ENCODE measurements around the gene RELN. TPM values are rescaled to one million over a fixed set of nuclear protein-coding genes. Genes with fewer than 3 reads are reported as not detected.
A peak's percentile ranks its signal among the peaks of the same experiment; 100 is the strongest.

Gene RELN
- total RNA-seq, 1 donor from 2014 or later = not detected

DNA sequence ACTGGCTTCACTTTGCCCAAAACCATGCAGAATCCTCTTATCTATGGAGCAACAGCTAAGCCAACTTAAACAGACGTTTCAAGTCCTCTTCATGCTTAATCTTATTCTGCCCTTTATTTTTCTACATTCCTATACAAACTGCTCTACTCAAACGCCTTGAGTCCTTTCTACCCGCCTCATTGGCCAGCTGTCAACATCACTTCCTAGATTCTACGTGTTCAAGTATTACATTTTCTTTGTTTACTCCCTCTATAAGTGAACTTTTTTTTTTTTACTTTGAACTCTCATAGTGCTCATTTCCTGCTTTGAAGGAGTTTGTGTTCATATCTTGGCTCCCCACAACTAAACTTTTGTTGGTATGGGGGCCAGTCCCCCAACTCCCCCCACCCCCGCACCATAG, 514.5 kb downstream of the RELN start:
- H3K36me3 Mint-ChIP-seq (ENCODE audit: low read depth) = no peaks in the 10 kb centered on the region
- no peaks in the 10 kb centered on the region for H3K4me1 Mint-ChIP-seq (ENCODE audit: low read depth)
- peaks cover 18% of the 10 kb centered on the region for H3K27me3 Mint-ChIP-seq (ENCODE audit: low read depth)
- H3K4me3 Mint-ChIP-seq (ENCODE audit: low read depth) = no peak overlapping the region
- intact Hi-C loops (cut with micrococcal nuclease) = no loop called here
- no peaks in the 10 kb centered on the region for H3K9me3 Mint-ChIP-seq
- DNase-seq (ENCODE audit: low spot score) = no peak
- no peak overlapping the region for H3K27ac Mint-ChIP-seq

- Mint-ChIP-seq H3K36me3 (ENCODE audit: low read depth) (no peaks in the 10 kb centered on the region), H3K9me3 (no peaks in the 10 kb centered on the region), H3K4me3 (ENCODE audit: low read depth) (no peak overlapping the region), H3K4me1 (ENCODE audit: low read depth) (no peaks in the 10 kb centered on the region), H3K27me3 (ENCODE audit: low read depth) (peaks cover 13% of the 10 kb centered on the region), H3K27ac (no peak overlapping the region)
- intact Hi-C loops (cut with micrococcal nuclease) = no loop called here
- no peak for DNase-seq (ENCODE audit: low spot score)
Observed at GRCh38 chr7:103469095-103469948, 520.1 kb downstream of the RELN start.

GRCh38 chr7:103466814-103467213, 522.6 kb downstream of the RELN start:
- no peaks in the 10 kb centered on the region for H3K9me3 Mint-ChIP-seq
- DNase-seq (ENCODE audit: low spot score) = no peak
- intact Hi-C loops (cut with micrococcal nuclease) = no loop called here
- peaks cover 5% of the 10 kb centered on the region for H3K27me3 Mint-ChIP-seq (ENCODE audit: low read depth)
- no peak overlapping the region for H3K4me3 Mint-ChIP-seq (ENCODE audit: low read depth)
- no peak overlapping the region for H3K27ac Mint-ChIP-seq
- H3K36me3 Mint-ChIP-seq (ENCODE audit: low read depth) = no peaks in the 10 kb centered on the region
- no peaks in the 10 kb centered on the region for H3K4me1 Mint-ChIP-seq (ENCODE audit: low read depth)

GRCh38 chr7:103462358-103462757, 527.1 kb downstream of the RELN start:
- no peaks in the 10 kb centered on the region for H3K36me3 Mint-ChIP-seq (ENCODE audit: low read depth)
- H3K27ac Mint-ChIP-seq = no peak overlapping the region
- H3K9me3 Mint-ChIP-seq = no peaks in the 10 kb centered on the region
- no peak overlapping the region for H3K4me3 Mint-ChIP-seq (ENCODE audit: low read depth)
- intact Hi-C loops (cut with micrococcal nuclease) = no loop called here
- no peaks in the 10 kb centered on the region for H3K4me1 Mint-ChIP-seq (ENCODE audit: low read depth)
- DNase-seq (ENCODE audit: low spot score) = no peak
- peaks cover 4% of the 10 kb centered on the region for H3K27me3 Mint-ChIP-seq (ENCODE audit: low read depth)

DNA sequence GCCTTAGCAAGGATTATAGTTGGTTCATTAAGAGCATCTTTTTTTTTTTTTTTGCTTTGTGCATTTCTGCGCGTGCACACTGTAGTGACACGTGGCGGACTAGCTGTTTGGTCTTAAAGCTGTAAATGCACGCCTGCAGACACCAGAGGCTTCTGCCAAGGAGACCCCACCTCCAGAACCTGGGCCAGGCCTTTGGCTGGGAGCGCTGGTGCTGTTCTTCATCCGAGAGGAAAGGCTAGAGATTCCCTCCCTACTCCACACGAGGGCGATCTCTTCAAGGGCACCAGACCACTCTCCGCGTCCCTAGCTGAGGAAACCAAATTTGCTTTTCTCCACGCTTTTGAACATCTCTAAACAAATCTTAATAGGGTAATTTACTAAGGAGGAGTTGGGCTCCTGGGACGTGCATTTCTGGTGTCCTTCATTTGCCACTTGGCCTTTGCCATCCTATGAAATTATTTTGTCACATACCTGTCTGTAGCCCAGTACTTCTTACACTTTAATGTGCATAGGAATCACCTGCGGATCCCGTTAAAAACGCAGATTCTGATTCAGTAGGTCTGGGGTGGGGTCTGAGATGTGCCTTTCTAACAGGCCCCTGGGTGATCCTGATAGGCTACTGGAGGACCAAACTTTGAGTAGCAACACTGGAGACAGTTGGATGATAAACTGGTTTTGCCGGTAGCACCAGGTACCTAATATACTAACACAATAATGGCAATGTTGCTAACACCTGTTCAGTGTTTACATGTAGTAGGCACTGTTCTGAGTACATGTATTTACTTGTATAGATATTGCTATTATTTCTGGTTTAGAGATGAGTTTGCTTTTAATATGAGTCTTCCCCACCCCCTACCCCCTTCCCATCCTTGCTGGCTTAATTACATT, 542.1 kb downstream of the RELN start:
- DNase-seq (ENCODE audit: low spot score) = no peak
- Mint-ChIP-seq H3K4me1 (ENCODE audit: low read depth) (peaks cover 14% of the 10 kb centered on the region), H3K36me3 (ENCODE audit: low read depth) (no peaks in the 10 kb centered on the region), H3K27me3 (ENCODE audit: low read depth) (peaks cover 63% of the 10 kb centered on the region), H3K9me3 (peaks cover 8% of the 10 kb centered on the region), H3K27ac (no peak overlapping the region), H3K4me3 (ENCODE audit: low read depth) (no peak overlapping the region)
- intact Hi-C loops (cut with micrococcal nuclease) = loop anchor here (5.0 kb wide), 1 partner anchor 540 kb away; the partner anchor contains the start of gene RELN

DNA sequence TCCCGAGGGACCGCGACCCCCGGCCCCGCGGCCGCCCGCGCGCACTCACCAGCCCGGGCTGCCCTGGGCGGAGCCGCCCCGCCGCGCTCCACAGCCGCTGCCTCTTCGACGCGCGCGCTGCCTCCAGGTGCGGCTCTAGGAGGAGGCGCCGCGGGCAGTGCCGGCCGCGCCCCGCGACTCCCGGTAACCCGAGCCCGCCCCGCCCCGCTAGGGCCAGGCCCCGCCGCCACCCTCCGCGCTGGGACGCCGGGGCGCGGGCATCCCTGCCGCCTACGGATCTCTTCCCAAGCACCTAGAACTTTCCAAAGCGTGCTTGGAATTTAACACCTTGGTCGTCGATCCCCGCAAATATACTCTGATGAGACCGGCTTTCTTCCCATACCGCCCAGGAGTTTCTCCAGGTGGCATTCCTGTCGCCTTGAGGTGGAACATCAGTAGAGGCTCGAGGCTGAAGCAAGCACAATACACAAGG, 543.4 kb downstream of the RELN start, which contains the start of gene SLC26A5:
Gene SLC26A5, minus strand, starts transcription at position 159 of the 472 bp plus-strand sequence. CDS start 24,693 bp downstream, outside the sequence.
- Mint-ChIP-seq H3K27me3 (ENCODE audit: low read depth) (peaks cover 62% of the 10 kb centered on the region), H3K36me3 (ENCODE audit: low read depth) (no peaks in the 10 kb centered on the region), H3K27ac (no peak within 1 kb of the TSS), H3K4me3 (ENCODE audit: low read depth) (peak within 1 kb of the TSS; percentile 69), H3K9me3 (peaks cover under 1% of the 10 kb centered on the region), H3K4me1 (ENCODE audit: low read depth) (peaks cover 14% of the 10 kb centered on the region)
- intact Hi-C loops (cut with micrococcal nuclease) = loop anchor here (5.0 kb wide), 1 partner anchor 541 kb away; the partner anchor contains the start of gene RELN
- DNase-seq (ENCODE audit: low spot score) = no peak

GRCh38 chr7:103445228-103446048, 544.0 kb downstream of the RELN start:
- DNase-seq (ENCODE audit: low spot score) = no peak
- intact Hi-C loops (cut with micrococcal nuclease) = loop anchor here (5.0 kb wide), 1 partner anchor 542 kb away; the partner anchor contains the start of gene RELN

GRCh38 chr7:103439661-103440060, 549.8 kb downstream of the RELN start:
- Mint-ChIP-seq H3K27ac (no peak overlapping the region), H3K4me3 (ENCODE audit: low read depth) (no peak overlapping the region), H3K36me3 (ENCODE audit: low read depth) (no peaks in the 10 kb centered on the region), H3K9me3 (no peaks in the 10 kb centered on the region), H3K27me3 (ENCODE audit: low read depth) (peaks cover 42% of the 10 kb centered on the region), H3K4me1 (ENCODE audit: low read depth) (peaks cover under 1% of the 10 kb centered on the region)
- intact Hi-C loops (cut with micrococcal nuclease) = no loop called here
- no peak for DNase-seq (ENCODE audit: low spot score)

More at GRCh38 chr7:103445228-103446048, 544.0 kb downstream of the RELN start:
- H3K27ac Mint-ChIP-seq = no peak overlapping the region
- H3K36me3 Mint-ChIP-seq (ENCODE audit: low read depth) = no peaks in the 10 kb centered on the region
- H3K9me3 Mint-ChIP-seq = no peaks in the 10 kb centered on the region
- peaks cover 65% of the 10 kb centered on the region for H3K27me3 Mint-ChIP-seq (ENCODE audit: low read depth)
- H3K4me1 Mint-ChIP-seq (ENCODE audit: low read depth) = peaks cover 14% of the 10 kb centered on the region
- peak overlapping the region; percentile 69 for H3K4me3 Mint-ChIP-seq (ENCODE audit: low read depth)

GRCh38 chr7:103437623-103438022, 551.8 kb downstream of the RELN start:
- Mint-ChIP-seq H3K9me3 (no peaks in the 10 kb centered on the region), H3K4me1 (ENCODE audit: low read depth) (no peaks in the 10 kb centered on the region), H3K36me3 (ENCODE audit: low read depth) (no peaks in the 10 kb centered on the region), H3K4me3 (ENCODE audit: low read depth) (no peak overlapping the region), H3K27ac (no peak overlapping the region), H3K27me3 (ENCODE audit: low read depth) (peaks cover 29% of the 10 kb centered on the region)
- DNase-seq (ENCODE audit: low spot score) = no peak
- intact Hi-C loops (cut with micrococcal nuclease) = no loop called here

DNA sequence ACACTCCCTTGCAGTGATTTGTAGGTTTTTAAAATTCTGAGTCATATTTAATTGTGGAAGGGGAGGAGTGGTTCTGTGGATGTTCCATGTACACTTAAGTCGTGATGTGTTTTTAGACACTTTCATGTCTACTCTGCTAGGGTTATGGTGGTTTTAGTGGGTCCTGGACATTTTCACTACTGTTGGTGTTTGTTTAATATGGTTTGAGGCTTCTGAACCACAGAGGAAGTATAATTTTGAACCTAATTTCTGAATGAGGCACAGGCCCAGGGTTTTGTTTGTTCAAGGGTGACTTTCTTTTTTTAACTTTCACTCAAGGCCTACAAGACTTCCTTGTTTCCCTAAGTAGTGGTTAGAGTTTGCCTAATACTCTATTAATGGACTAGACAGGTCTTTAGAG, 556.7 kb downstream of the RELN start:
- H3K36me3 Mint-ChIP-seq (ENCODE audit: low read depth) = no peaks in the 10 kb centered on the region
- no peaks in the 10 kb centered on the region for H3K9me3 Mint-ChIP-seq
- H3K4me1 Mint-ChIP-seq (ENCODE audit: low read depth) = no peaks in the 10 kb centered on the region
- peaks cover 15% of the 10 kb centered on the region for H3K27me3 Mint-ChIP-seq (ENCODE audit: low read depth)
- intact Hi-C loops (cut with micrococcal nuclease) = no loop called here
- no peak for DNase-seq (ENCODE audit: low spot score)
- no peak overlapping the region for H3K4me3 Mint-ChIP-seq (ENCODE audit: low read depth)
- H3K27ac Mint-ChIP-seq = no peak overlapping the region

GRCh38 chr7:103425177-103425576, 564.3 kb downstream of the RELN start:
- Mint-ChIP-seq H3K4me3 (ENCODE audit: low read depth) (no peak overlapping the region), H3K9me3 (no peaks in the 10 kb centered on the region), H3K4me1 (ENCODE audit: low read depth) (no peaks in the 10 kb centered on the region), H3K36me3 (ENCODE audit: low read depth) (no peaks in the 10 kb centered on the region), H3K27me3 (ENCODE audit: low read depth) (peaks cover 11% of the 10 kb centered on the region), H3K27ac (no peak overlapping the region)
- no peak for DNase-seq (ENCODE audit: low spot score)
- intact Hi-C loops (cut with micrococcal nuclease) = no loop called here
